Upper lobe of right lung (tissue), 1 donor: Measurements from ENCODE around the gene TAX1BP1. TPM values are rescaled to one million over a fixed set of nuclear protein-coding genes. Genes with fewer than 3 reads are reported as not detected.

ENCODE experiments used
- ATAC-seq: fragments of 200-7000 bp; cut with Tn5 transposase; one replicate; pipeline ENCODE4 v1.9.1; 2020; ENCODE audit warnings: mild to moderate bottlenecking, moderate library complexity
- DNase-seq: peaks from one replicate; pipeline ENCODE4 v3.0.0-alpha.2; 2020
- H3K27ac ChIP-seq: fragments of 200-600 bp; one replicate; pipeline ENCODE4 v1.8.0; 2022
- H3K27me3 ChIP-seq: fragments of 200-600 bp; one replicate; pipeline ENCODE4 v1.8.0; 2022; ENCODE audit warnings: mild to moderate bottlenecking
- H3K36me3 ChIP-seq: fragments of 200-600 bp; one replicate; pipeline ENCODE4 v1.8.0; 2022
- H3K4me1 ChIP-seq: fragments of 200-600 bp; one replicate; pipeline ENCODE4 v1.8.0; 2022
- H3K4me3 ChIP-seq: fragments of 200-600 bp; one replicate; pipeline ENCODE4 v1.8.0; 2022; ENCODE audit warnings: mild to moderate bottlenecking
- H3K9me3 ChIP-seq: fragments of 200-600 bp; one replicate; pipeline ENCODE4 v1.8.0; 2022
- CTCF ChIP-seq: fragments of 200-600 bp; IDR thresholded peaks from one replicate; pipeline ENCODE4 v1.8.0; 2022; ENCODE audit warnings: antibody characterized with exemption
- intact Hi-C: fragments of 100-400 bp; cut with DNase I; formaldehyde crosslinking; loops from one replicate; pipeline ENCODE4 v1.11.0; 2022
- total RNA-seq: library from RNA; stranded (reverse); fragmentation: NEBNext Ultra II Directional; extraction: Animal tissue kit (Norgen Biotek cat#: 25700); gene quantifications from one replicate; pipeline ENCODE4 v1.2.1, GENCODE V29; 2021
- donor health status: DM: no; HTN: yes; CAD: no; lungs with severe emphysema.

TAX1BP1 gene
- total RNA-seq, 1 donor from 2014 or later, result 109 TPM

DNA sequence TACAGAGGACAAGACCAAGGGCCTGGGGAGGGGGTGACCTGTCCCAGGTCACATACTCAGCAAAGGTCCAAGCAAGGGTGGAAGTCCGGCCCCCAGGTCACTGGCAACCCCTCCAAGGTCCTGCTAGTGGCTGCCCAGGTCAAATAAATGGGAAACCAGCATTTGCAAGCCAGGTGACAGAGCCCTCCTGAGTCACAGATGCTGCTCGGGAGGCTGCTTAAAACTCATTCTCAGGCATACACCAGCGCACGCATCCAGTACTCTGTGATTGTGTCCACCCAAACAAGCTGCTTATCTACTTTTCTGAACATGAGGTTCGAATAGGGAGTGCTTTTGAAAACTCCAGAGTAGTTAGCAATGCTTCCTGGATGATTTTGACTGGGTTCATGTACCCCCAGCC is 130.6 kb downstream of the TAX1BP1 start:
- intact Hi-C loops, result no loop called here
- ATAC-seq (no peak), DNase-seq (no peak)

GRCh38 chr7:27871086-27871485 is 131.1 kb downstream of the TAX1BP1 start:
- DNase-seq (no peak), ATAC-seq (no peak)
- no peaks in the 10 kb centered on the region for H3K36me3 ChIP-seq
- H3K27ac ChIP-seq, result no peak overlapping the region
- peaks cover 10% of the 10 kb centered on the region for H3K4me1 ChIP-seq
- no peaks in the 10 kb centered on the region for H3K9me3 ChIP-seq
- intact Hi-C loops, result no loop called here
- no peaks in the 10 kb centered on the region for H3K27me3 ChIP-seq
- no peak for TF ChIP-seq CTCF
- H3K4me3 ChIP-seq, result no peak overlapping the region

More for the DNA sequence above, 130.6 kb downstream of the TAX1BP1 start:
- H3K27me3 ChIP-seq, result no peaks in the 10 kb centered on the region
- no peaks in the 10 kb centered on the region for H3K9me3 ChIP-seq
- peaks cover 10% of the 10 kb centered on the region for H3K4me1 ChIP-seq
- no peak for TF ChIP-seq CTCF
- no peak overlapping the region for H3K27ac ChIP-seq
- no peaks in the 10 kb centered on the region for H3K36me3 ChIP-seq
- no peak overlapping the region for H3K4me3 ChIP-seq

DNA sequence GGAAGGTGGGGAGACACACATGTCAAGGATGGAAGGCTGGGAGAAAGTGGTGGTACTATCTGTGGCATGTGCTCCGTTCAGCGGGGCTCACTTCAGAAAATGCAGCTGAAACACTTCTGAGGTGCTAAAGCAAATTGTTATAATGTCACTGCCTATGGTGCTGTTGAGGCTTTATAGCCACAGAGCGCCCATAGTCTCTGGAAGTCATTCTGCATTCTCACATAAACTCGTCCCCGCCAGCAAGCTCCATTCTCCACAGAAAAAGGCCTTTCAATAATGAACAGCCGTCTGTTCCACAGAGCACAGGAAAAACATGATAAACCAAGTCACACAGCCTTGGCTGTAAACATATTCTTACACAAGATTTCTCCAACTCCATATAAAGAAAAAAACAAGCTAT is 131.9 kb downstream of the TAX1BP1 start:
- Histone ChIP-seq H3K4me1 (peaks cover 10% of the 10 kb centered on the region), H3K27ac (no peak overlapping the region), H3K9me3 (no peaks in the 10 kb centered on the region), H3K36me3 (no peaks in the 10 kb centered on the region), H3K27me3 (no peaks in the 10 kb centered on the region), H3K4me3 (no peak overlapping the region)
- ATAC-seq, result no peak
- DNase-seq, result no peak
- no peak for TF ChIP-seq CTCF
- intact Hi-C loops, result no loop called here

DNA sequence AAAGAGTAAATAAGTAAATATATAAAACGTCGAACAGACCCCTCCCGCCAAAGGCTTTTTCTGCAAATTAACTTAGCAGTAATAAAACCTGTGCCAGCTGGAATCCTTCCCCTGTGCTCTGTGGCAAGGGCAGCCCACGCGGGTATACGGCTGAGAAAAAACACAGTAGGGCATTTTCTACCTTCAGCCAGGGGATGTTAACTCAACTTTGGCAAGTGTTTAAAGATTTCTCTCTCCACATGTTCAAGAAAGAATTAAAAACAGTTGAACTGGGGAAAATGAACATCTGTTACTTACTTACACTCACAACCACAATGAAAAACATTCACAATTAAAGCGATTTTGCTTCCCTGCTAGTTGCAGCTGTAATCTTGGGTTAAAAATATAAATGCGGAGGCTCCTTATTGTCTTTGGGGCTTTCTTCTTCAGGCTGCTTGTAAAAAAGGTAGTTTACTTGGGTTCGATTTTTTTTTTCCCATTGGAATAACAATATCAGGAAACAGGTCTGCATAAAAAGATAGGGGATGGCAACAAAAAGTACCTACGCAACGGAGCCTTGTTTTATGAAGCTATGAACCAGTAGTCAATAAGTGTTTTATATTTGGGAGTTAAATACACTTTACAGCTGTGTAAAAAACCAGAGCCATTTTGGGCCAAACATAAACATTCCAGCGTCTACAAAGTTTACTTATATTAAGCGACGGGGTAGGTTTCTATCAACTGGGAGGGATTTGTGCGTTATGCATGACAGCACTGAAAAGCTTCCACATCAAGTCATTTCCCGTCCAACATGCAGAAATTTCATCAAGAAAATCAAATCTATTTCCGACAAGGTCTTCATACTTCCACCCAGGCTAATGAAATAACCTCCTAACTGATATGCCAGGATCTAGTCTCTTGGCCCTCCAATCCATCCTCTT is 132.7 kb downstream of the TAX1BP1 start:
- ATAC-seq, result no peak
- H3K9me3 ChIP-seq, result no peaks in the 10 kb centered on the region
- H3K36me3 ChIP-seq, result no peaks in the 10 kb centered on the region
- intact Hi-C loops, result no loop called here
- no peak for DNase-seq
- no peak overlapping the region for H3K4me3 ChIP-seq
- no peak overlapping the region for H3K27ac ChIP-seq
- no peaks in the 10 kb centered on the region for H3K27me3 ChIP-seq
- H3K4me1 ChIP-seq, result peaks cover 10% of the 10 kb centered on the region
- no peak for TF ChIP-seq CTCF

DNA sequence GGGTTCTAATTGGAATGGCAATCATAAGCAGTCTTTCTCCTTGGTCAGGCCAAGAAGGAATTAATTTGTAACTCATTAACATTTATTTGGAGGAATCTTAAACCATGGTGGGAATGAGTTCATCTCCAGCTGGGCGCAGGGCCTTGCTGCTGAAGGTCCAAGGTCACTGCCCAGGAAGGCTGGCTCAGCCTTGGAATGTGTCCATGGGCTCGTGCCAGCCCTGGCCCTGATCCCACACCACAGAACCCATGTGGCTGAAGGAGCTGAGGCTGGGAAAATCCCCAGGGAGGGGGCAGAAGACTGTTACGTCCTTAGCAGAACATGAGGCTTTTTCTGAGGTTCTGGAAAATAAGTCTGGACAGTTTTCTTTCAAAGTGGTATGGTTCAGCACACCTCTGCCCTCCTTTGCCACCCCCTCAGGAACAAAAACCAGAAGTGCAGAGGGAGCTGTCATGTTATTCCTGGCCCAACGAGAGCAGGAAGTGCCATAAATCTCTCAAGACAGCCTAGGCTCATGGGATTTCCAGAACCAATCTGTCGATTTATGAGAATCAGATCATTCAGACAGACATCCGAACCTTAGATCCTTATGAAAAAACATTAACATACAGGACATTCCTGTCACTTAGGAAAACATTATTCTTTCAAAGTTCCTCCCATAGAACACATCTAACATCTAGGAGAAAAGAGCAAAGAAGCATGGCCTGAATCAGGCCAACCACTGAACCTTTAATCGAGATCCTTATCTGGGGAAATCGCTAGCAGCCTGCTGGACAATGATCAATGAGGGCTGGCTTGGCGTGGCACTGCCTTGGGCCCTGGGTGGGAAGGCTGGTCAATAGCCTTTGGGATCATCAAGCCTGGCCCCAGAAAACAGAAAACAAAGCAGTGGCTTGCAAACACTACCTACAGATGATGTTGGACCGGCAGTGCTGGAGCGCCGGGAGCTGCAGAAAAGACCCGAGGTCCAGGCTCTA is 134.3 kb downstream of the TAX1BP1 start:
- peak; percentile 84 for ATAC-seq

More for the DNA sequence above, 134.3 kb downstream of the TAX1BP1 start:
- no peaks in the 10 kb centered on the region for H3K9me3 ChIP-seq
- no peaks in the 10 kb centered on the region for H3K36me3 ChIP-seq
- H3K27me3 ChIP-seq, result no peaks in the 10 kb centered on the region
- DNase-seq, result peak; percentile 77
- no peak overlapping the region for H3K4me3 ChIP-seq
- intact Hi-C loops, result no loop called here
- no peak for TF ChIP-seq CTCF
- no peak overlapping the region for H3K27ac ChIP-seq
- peaks cover 10% of the 10 kb centered on the region for H3K4me1 ChIP-seq
